ENCODE data around the gene CD226. TPM values are rescaled to one million over a fixed set of nuclear protein-coding genes. Genes with fewer than 3 reads are reported as not detected.

Gene CD226
- total RNA-seq, 1 donor from 2014 or later, result not detected

- H3K9me3 Mint-ChIP-seq, result peaks cover 3% of the 10 kb centered on the region
- H3K4me3 Mint-ChIP-seq, result no peak overlapping the region
- Histone ChIP-seq H3K27me3 (no peaks in the 10 kb centered on the region), H3K9ac (no peak overlapping the region), H3K4me1 (no peaks in the 10 kb centered on the region), H3K9me3 (ENCODE audit: low read depth) (no peaks in the 10 kb centered on the region), H2AFZ (replicated peaks) (no peak overlapping the region), H3K79me2 (ENCODE audit: low read depth) (no peaks in the 10 kb centered on the region), H3K36me3 (no peaks in the 10 kb centered on the region), H3K4me3 (no peak overlapping the region), H3F3A (ENCODE audit: low read depth) (no peaks in the 10 kb centered on the region), H3K27ac (no peak overlapping the region), H4K20me1 (ENCODE audit: low read depth) (no peaks in the 10 kb centered on the region), H3K4me2 (no peak overlapping the region)
- no peak overlapping the region for H3K27ac Mint-ChIP-seq
- TF ChIP-seq EZH2 (IDR thresholded peaks at IDR 0.05) (no peak), EZH2phosphoT487 (IDR thresholded peaks at IDR 0.05) (no peak), CTCF (IDR thresholded peaks at IDR 0.05) (no peak)
- no peaks in the 10 kb centered on the region for H3K4me1 Mint-ChIP-seq
- no peaks in the 10 kb centered on the region for H3K27me3 Mint-ChIP-seq (ENCODE audit: insufficient read depth, low read depth)
- H3K36me3 Mint-ChIP-seq, result no peaks in the 10 kb centered on the region
- no peak for DNase-seq (ENCODE audit: low spot score)
Observed at GRCh38 chr18:69898241-69898861, 49.3 kb downstream of the CD226 start.

GRCh38 chr18:69897397-69898108, 50.1 kb downstream of the CD226 start:
- Mint-ChIP-seq H3K4me1 (no peaks in the 10 kb centered on the region), H3K27ac (no peak overlapping the region), H3K36me3 (no peaks in the 10 kb centered on the region), H3K27me3 (ENCODE audit: insufficient read depth, low read depth) (no peaks in the 10 kb centered on the region), H3K9me3 (peaks cover 3% of the 10 kb centered on the region), H3K4me3 (no peak overlapping the region)
- H4K20me1 ChIP-seq (ENCODE audit: low read depth), result no peaks in the 10 kb centered on the region
- H3K4me2 ChIP-seq, result no peak overlapping the region
- H3K79me2 ChIP-seq (ENCODE audit: low read depth), result no peaks in the 10 kb centered on the region
- H3K27me3 ChIP-seq, result no peaks in the 10 kb centered on the region
- no peak for TF ChIP-seq EZH2phosphoT487 (IDR thresholded peaks at IDR 0.05)
- TF ChIP-seq EZH2 (IDR thresholded peaks at IDR 0.05), result no peak
- no peak for TF ChIP-seq CTCF (IDR thresholded peaks at IDR 0.05)
- no peak overlapping the region for H2AFZ ChIP-seq (replicated peaks)
- H3K9me3 ChIP-seq (ENCODE audit: low read depth), result no peaks in the 10 kb centered on the region
- DNase-seq (ENCODE audit: low spot score), result no peak
- H3K27ac ChIP-seq, result no peak overlapping the region
- no peaks in the 10 kb centered on the region for H3K36me3 ChIP-seq
- H3K4me1 ChIP-seq, result no peaks in the 10 kb centered on the region
- no peak overlapping the region for H3K4me3 ChIP-seq
- H3F3A ChIP-seq (ENCODE audit: low read depth), result no peaks in the 10 kb centered on the region
- H3K9ac ChIP-seq, result no peak overlapping the region

- Histone ChIP-seq H3K9ac (no peak overlapping the region), H3K4me2 (no peak overlapping the region), H3K9me3 (ENCODE audit: low read depth) (no peaks in the 10 kb centered on the region), H3K79me2 (ENCODE audit: low read depth) (no peaks in the 10 kb centered on the region), H3F3A (ENCODE audit: low read depth) (no peaks in the 10 kb centered on the region), H3K4me1 (no peaks in the 10 kb centered on the region), H2AFZ (replicated peaks) (no peak overlapping the region), H3K4me3 (no peak overlapping the region), H3K27me3 (no peaks in the 10 kb centered on the region), H3K27ac (no peak overlapping the region), H4K20me1 (ENCODE audit: low read depth) (no peaks in the 10 kb centered on the region), H3K36me3 (no peaks in the 10 kb centered on the region)
- TF ChIP-seq CTCF (IDR thresholded peaks at IDR 0.05), result no peak
- TF ChIP-seq EZH2 (IDR thresholded peaks at IDR 0.05), result no peak
- no peak for TF ChIP-seq EZH2phosphoT487 (IDR thresholded peaks at IDR 0.05)
- Mint-ChIP-seq H3K36me3 (no peaks in the 10 kb centered on the region), H3K27ac (no peak overlapping the region), H3K9me3 (peaks cover 8% of the 10 kb centered on the region), H3K4me1 (no peaks in the 10 kb centered on the region), H3K27me3 (ENCODE audit: insufficient read depth, low read depth) (no peaks in the 10 kb centered on the region), H3K4me3 (no peak overlapping the region)
- DNase-seq (ENCODE audit: low spot score), result no peak
Observed at GRCh38 chr18:69895066-69896047, 52.3 kb downstream of the CD226 start.
